A673 (cell line): ENCODE results near the gene AP1AR.

Source experiments
- EZH2 ChIP-seq: fragments of 200-600 bp; sonication (generic); IDR thresholded peaks from 2 replicates; pipeline ENCODE4 v1.6.1; 2017; ENCODE audit warnings: borderline replicate concordance, low read depth, mild to moderate bottlenecking, mixed read lengths, antibody characterized with exemption, low read length; ENCODE audit not compliant: poor library complexity, severe bottlenecking
- TF ChIP-seq, protein P1 (sequence below): fragments of 300-800, 200-600 bp; sonication (generic); conservative IDR thresholded peaks from 2 replicates; pipeline ENCODE4 v1.5.1; 2017; ENCODE audit warnings: low read depth, mild to moderate bottlenecking, antibody characterized with exemption, low read length, moderate library complexity, mixed read lengths

DNA sequence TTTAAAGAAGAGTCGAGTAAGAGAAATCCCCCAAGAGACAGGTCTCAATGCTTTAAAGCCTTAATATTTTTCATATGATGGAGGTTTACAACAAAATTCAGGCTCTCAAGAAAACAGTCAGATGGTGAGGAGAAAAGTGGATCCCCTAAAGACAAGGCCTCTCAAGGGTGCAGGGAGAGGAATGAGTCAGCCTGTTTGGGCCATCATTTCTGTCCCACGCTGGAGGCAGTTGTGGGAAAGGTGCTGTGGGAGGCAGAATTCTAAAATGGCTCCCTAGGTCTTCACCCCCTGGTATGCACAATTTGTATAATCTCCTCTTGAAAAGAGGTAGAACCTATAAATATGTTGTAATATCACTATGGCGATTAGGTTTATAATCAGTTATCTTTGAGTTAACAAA, 58.8 kb downstream of the AP1AR start:
- TF ChIP-seq, protein P1, sequence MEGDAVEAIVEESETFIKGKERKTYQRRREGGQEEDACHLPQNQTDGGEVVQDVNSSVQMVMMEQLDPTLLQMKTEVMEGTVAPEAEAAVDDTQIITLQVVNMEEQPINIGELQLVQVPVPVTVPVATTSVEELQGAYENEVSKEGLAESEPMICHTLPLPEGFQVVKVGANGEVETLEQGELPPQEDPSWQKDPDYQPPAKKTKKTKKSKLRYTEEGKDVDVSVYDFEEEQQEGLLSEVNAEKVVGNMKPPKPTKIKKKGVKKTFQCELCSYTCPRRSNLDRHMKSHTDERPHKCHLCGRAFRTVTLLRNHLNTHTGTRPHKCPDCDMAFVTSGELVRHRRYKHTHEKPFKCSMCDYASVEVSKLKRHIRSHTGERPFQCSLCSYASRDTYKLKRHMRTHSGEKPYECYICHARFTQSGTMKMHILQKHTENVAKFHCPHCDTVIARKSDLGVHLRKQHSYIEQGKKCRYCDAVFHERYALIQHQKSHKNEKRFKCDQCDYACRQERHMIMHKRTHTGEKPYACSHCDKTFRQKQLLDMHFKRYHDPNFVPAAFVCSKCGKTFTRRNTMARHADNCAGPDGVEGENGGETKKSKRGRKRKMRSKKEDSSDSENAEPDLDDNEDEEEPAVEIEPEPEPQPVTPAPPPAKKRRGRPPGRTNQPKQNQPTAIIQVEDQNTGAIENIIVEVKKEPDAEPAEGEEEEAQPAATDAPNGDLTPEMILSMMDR = no peak
- TF ChIP-seq EZH2 = no peak
